Ammon's horn (tissue), 1 donor: ENCODE measurements around the gene OTUB1.
A peak's percentile ranks its signal among the peaks of the same experiment; 100 is the strongest.
"Not testable (repeated sequence)": the region's sequence is repeated elsewhere in the genome, so short reads cannot be mapped to it uniquely, and the experiment has no call there.

Source experiments
- DNase-seq: peaks from one replicate; pipeline ENCODE4 v3.0.0-alpha.2; 2016; ENCODE audit warnings: low spot score

OTUB1 gene, protein sequence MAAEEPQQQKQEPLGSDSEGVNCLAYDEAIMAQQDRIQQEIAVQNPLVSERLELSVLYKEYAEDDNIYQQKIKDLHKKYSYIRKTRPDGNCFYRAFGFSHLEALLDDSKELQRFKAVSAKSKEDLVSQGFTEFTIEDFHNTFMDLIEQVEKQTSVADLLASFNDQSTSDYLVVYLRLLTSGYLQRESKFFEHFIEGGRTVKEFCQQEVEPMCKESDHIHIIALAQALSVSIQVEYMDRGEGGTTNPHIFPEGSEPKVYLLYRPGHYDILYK

DNA sequence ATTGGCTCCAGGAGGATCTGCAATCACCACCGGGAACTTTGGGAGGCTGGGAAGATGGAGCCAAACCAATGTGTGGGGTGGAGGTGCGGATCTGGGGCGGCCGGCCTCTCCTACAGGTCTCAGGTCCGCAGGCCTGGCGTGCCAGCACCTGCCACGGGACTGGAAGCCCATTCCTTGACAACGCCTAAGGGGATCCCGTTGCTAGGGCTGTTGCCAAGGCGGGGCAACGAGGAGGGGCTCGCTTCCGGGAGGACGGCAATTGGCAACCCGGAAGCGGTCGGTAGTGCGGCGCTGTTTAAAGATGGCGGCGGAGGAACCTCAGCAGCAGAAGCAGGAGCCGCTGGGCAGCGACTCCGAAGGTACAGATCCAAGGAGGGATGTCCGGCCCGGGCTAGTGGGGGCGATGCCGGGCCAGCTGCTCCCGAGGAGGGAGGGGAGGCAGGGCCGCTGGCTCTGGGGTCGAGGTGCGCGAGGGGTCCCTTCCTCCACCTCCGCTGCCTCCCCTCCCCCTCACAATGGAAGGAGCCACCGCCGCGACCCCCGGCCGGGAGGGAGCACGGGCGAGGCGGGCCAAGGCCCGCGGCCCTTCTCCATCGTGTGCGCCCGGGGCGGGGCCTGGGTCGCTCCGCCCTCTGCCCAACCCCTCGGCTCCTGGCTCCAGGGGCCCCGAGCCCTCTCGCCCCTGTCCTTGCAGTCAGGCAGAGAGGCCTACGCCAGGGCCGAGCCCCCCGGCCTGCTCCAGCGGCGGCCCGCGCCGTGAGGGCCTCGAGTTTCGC, at the start of gene OTUB1:
Gene OTUB1 (plus strand): TSS at position 283 of the 776 bp plus-strand sequence. CDS start 19 bp downstream, at position 302.
- peak; percentile 94 for DNase-seq

GRCh38 chr11:63937713-63938478, 48.3 kb upstream of the OTUB1 start:
- DNase-seq, result no peak

GRCh38 chr11:63938479-63939396, 47.5 kb upstream of the OTUB1 start, which contains the start of gene NAA40:
TSS of gene NAA40 (plus strand) at chr11:63939002. CDS start at chr11:63939097, 95 bp downstream.
- DNase-seq, result peak; percentile 94

- DNase-seq, result no peak
Measured at GRCh38 chr11:63939397-63939891, 46.8 kb upstream of the OTUB1 start.

- no peak for DNase-seq
Measured at GRCh38 chr11:63940786-63941185, 45.5 kb upstream of the OTUB1 start.

DNA sequence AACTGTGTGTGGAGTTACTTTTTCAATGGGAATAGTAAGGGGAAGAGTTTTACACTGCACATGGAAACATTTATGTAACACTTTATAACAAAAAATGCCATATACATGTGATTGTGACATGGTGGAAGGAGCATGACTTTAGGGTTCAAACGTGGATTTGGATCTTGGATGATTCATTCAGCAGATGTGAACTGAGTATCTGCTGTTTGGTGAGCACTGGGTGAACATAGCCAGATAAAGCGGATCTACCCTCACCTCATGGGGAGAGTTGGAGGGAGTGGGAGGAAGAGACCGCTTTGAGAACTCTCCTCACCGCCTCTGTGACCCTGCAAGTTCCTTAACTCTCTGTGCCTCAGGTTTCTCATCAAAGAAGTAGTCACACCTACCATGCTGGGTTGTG, 44.3 kb upstream of the OTUB1 start:
- no peak for DNase-seq

GRCh38 chr11:63942803-63943202, 43.4 kb upstream of the OTUB1 start:
- no peak for DNase-seq

DNA sequence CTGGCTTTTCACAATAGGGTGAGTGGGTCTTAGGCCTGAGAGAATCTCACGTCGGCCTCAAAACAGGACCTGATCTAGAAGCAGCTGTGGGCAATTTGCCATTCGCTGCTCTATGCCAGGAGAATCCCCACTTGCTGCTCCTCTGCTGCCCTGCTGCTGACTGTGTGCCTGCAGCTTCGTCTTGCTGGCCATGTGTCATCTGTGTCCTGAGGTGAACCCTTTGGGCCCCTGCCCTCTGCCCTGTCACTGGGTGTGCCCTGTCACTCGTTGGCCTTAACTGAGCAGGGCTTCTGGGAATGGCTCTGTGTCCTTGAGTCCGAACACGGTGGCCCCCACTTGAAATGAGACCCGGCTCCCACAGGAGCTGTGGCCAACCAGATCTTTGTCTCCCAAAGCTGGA, 41.3 kb upstream of the OTUB1 start:
- DNase-seq, result no peak

- DNase-seq, result peak; percentile 91
Measured at GRCh38 chr11:63945477-63946163, 40.6 kb upstream of the OTUB1 start.

- no peak for DNase-seq
Measured at GRCh38 chr11:63951779-63952536, 34.3 kb upstream of the OTUB1 start.

DNA sequence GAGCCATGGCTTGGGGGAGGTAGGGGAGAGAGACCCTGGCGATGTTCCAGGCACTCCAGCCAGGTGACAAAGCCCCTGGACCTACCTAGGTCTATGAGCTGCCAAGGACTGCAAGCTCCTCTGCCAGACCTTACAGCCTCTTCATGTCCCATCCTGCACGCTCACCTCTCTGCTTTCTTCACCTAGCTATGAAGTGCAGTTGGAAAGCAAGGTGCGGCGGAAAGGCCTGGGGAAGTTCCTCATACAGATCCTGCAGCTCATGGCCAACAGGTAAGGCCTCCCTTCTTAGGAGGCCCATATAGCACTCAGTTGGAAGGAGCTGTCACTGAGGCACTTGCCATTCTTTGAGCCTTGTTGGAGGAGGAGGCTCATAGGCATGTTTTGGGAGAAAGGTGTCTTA, 33.7 kb upstream of the OTUB1 start:
- DNase-seq, result no peak

GRCh38 chr11:63958008-63958407, 28.2 kb upstream of the OTUB1 start:
- no peak for DNase-seq

DNA sequence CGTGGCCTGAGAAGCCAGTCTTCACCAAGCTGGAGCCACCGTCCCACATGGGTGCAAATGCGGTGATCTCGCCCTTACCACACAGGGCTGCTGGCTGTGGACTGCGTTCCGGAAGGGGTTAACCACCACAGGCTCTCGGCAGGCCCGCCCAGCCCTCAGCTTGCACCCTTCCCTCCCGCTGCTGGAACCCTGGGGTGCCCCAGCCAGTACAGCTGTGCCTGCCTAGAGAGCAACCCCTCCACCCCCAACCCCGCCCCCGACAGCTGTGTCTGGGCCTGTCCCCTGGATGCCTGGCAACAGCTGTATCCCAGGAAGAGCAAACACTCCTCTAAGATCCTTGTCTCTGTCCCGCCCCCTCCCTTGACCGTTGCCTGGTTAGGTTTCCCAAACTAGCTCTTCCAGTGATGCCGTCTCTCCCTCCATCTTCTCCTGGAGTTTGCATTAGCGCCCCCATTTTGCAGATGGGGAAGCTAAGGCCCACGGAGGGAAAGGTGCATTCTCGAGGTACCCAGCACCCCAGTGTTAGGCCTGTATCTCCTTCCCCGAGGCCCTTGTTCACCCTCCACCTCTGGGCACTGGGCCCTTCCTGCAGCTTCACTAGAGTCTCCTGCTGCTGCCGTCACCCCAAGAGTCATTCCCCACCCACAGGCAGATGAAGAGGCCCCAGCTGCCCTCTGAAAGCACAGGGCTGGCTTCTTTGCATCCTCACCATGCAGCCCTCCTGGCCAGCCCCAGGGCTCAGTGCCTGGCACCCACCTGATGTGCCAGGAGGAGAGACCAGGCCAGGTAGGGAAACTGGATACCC, 24.4 kb upstream of the OTUB1 start:
- no peak for DNase-seq

DNA sequence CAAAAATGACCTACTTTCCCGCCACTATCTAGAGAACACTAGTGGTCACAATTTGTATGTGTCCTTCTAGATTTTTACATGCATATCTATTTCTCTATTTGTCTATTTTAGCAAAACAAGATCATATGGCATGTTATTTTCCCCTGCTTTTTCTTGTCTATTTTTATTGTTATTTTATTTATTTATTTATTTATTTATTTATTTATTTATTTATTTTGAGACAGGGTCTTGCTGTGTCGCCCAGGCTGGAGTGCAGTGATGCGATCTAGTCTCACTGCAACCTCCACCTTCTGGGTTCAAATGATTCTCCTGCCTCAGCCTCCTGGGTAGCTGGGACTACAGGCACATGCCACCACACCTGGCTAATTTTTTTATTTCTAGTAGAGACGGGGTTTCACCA, 22.3 kb upstream of the OTUB1 start:
- not testable (repeated sequence) for DNase-seq

- DNase-seq, result no peak
Measured at GRCh38 chr11:63966444-63966843, 19.8 kb upstream of the OTUB1 start.

- DNase-seq, result no peak
Measured at GRCh38 chr11:63969461-63969860, 16.8 kb upstream of the OTUB1 start.

- DNase-seq, result no peak
Measured at GRCh38 chr11:63970902-63971301, 15.3 kb upstream of the OTUB1 start.

GRCh38 chr11:63973912-63974258, 12.4 kb upstream of the OTUB1 start:
- DNase-seq, result not testable (repeated sequence)
